ENCODE results near the gene RALGPS1. TPM values are rescaled to one million over a fixed set of nuclear protein-coding genes. Genes with fewer than 3 reads are reported as not detected.

The RALGPS1 gene
- total and polyA plus RNA-seq, 2 donors (not counting 1 experiment from before 2014, with no cell fraction given): 2.0 to 5.9 TPM

GRCh38 chr9:127253446-127253845 lies 338.9 kb downstream of the RALGPS1 start:
- Histone ChIP-seq H3K9ac (ENCODE audit: insufficient read depth, low read length) (no peak overlapping the region), H3K79me2 (ENCODE audit: control insufficient read depth, insufficient read depth, low read length) (no peaks in the 10 kb centered on the region), H3K4me1 (ENCODE audit: control insufficient read depth, extremely low read depth, insufficient read depth, low read length) (no peaks in the 10 kb centered on the region), H3K4me2 (ENCODE audit: extremely low read depth, insufficient read depth, low read length) (no peak overlapping the region), H4K20me1 (ENCODE audit: control insufficient read depth, extremely low read depth, insufficient read depth, low read length) (no peaks in the 10 kb centered on the region), H3K9me3 (ENCODE audit: control insufficient read depth, insufficient read depth, low read depth, low read length) (no peaks in the 10 kb centered on the region), H3K36me3 (ENCODE audit: control insufficient read depth, insufficient read depth, low read length) (no peaks in the 10 kb centered on the region), H3K27me3 (ENCODE audit: control insufficient read depth, insufficient read depth, low read length) (no peaks in the 10 kb centered on the region), H3K27ac (ENCODE audit: insufficient read depth, low read length) (no peak overlapping the region), H2AFZ (ENCODE audit: low read length) (no peak overlapping the region), H3K4me3 (replicated peaks in 1 of 4; ENCODE audit: control extremely low read depth in 1 of 4, insufficient read depth in 1 of 4, low read depth in 3 of 4, low read length in 4 of 4) (no peak overlapping the region)
- DNase-seq (ENCODE audit: low read depth in 2 of 2): no peak
- TF ChIP-seq EZH2 (IDR thresholded peaks at IDR 0.05; ENCODE audit: low read length, missing control alignments) (no peak), CTCF (conservative IDR thresholded peaks at IDR 0.05 in 1 of 2, IDR thresholded peaks at IDR 0.05 in 1 of 2; ENCODE audit: low read depth in 1 of 2, low read length in 2 of 2) (no peak)

GRCh38 chr9:127255692-127256091 lies 341.1 kb downstream of the RALGPS1 start:
- Histone ChIP-seq H3K9me3 (ENCODE audit: control insufficient read depth, insufficient read depth, low read depth, low read length) (no peaks in the 10 kb centered on the region), H3K27me3 (ENCODE audit: control insufficient read depth, insufficient read depth, low read length) (no peaks in the 10 kb centered on the region), H3K4me1 (ENCODE audit: control insufficient read depth, extremely low read depth, insufficient read depth, low read length) (no peaks in the 10 kb centered on the region), H3K9ac (ENCODE audit: insufficient read depth, low read length) (no peak overlapping the region), H3K79me2 (ENCODE audit: control insufficient read depth, insufficient read depth, low read length) (no peaks in the 10 kb centered on the region), H3K27ac (ENCODE audit: insufficient read depth, low read length) (no peak overlapping the region), H4K20me1 (ENCODE audit: control insufficient read depth, extremely low read depth, insufficient read depth, low read length) (no peaks in the 10 kb centered on the region), H3K4me3 (replicated peaks in 1 of 4; ENCODE audit: control extremely low read depth in 1 of 4, insufficient read depth in 1 of 4, low read depth in 3 of 4, low read length in 4 of 4) (no peak overlapping the region), H3K4me2 (ENCODE audit: extremely low read depth, insufficient read depth, low read length) (no peak overlapping the region), H3K36me3 (ENCODE audit: control insufficient read depth, insufficient read depth, low read length) (no peaks in the 10 kb centered on the region), H2AFZ (ENCODE audit: low read length) (no peak overlapping the region)
- TF ChIP-seq CTCF (conservative IDR thresholded peaks at IDR 0.05 in 1 of 2, IDR thresholded peaks at IDR 0.05 in 1 of 2; ENCODE audit: low read depth in 1 of 2, low read length in 2 of 2) (no peak), EZH2 (IDR thresholded peaks at IDR 0.05; ENCODE audit: low read length, missing control alignments) (no peak)
- no peak for DNase-seq (ENCODE audit: low read depth in 2 of 2)

GRCh38 chr9:127256324-127256723 lies 341.7 kb downstream of the RALGPS1 start:
- Histone ChIP-seq H3K4me1 (ENCODE audit: control insufficient read depth, extremely low read depth, insufficient read depth, low read length) (no peaks in the 10 kb centered on the region), H3K9me3 (ENCODE audit: control insufficient read depth, insufficient read depth, low read depth, low read length) (no peaks in the 10 kb centered on the region), H3K27me3 (ENCODE audit: control insufficient read depth, insufficient read depth, low read length) (no peaks in the 10 kb centered on the region), H3K4me2 (ENCODE audit: extremely low read depth, insufficient read depth, low read length) (no peak overlapping the region), H3K36me3 (ENCODE audit: control insufficient read depth, insufficient read depth, low read length) (no peaks in the 10 kb centered on the region), H3K79me2 (ENCODE audit: control insufficient read depth, insufficient read depth, low read length) (no peaks in the 10 kb centered on the region), H3K9ac (ENCODE audit: insufficient read depth, low read length) (no peak overlapping the region), H4K20me1 (ENCODE audit: control insufficient read depth, extremely low read depth, insufficient read depth, low read length) (no peaks in the 10 kb centered on the region), H3K4me3 (replicated peaks in 1 of 4; ENCODE audit: control extremely low read depth in 1 of 4, insufficient read depth in 1 of 4, low read depth in 3 of 4, low read length in 4 of 4) (no peak overlapping the region), H3K27ac (ENCODE audit: insufficient read depth, low read length) (no peak overlapping the region), H2AFZ (ENCODE audit: low read length) (no peak overlapping the region)
- no peak for DNase-seq (ENCODE audit: low read depth in 2 of 2)
- TF ChIP-seq CTCF (conservative IDR thresholded peaks at IDR 0.05 in 1 of 2, IDR thresholded peaks at IDR 0.05 in 1 of 2; ENCODE audit: low read depth in 1 of 2, low read length in 2 of 2) (no peak), EZH2 (IDR thresholded peaks at IDR 0.05; ENCODE audit: low read length, missing control alignments) (no peak)

Measured in fibroblast of lung (primary cell).